SK-N-SH (cell line): Measurements from ENCODE around the gene KCNN3. TPM values are rescaled to one million over a fixed set of nuclear protein-coding genes. Genes with fewer than 3 reads are reported as not detected.

Experiments used
- CTCF ChIA-PET: fragments of 300-600, 350-600 bp; formaldehyde crosslinking; extraction: SDS; loops from one replicate; lab custom pipeline; 2021; lab: Yijun Ruan, JAX
- POLR2A ChIA-PET: fragments of 350-600 bp; sonication (Branson Sonifier 250); formaldehyde crosslinking; extraction: SDS; loops from one replicate; lab custom pipeline; 2020; ENCODE audit warnings: antibody characterized with exemption, inconsistent platforms; lab: Yijun Ruan, JAX
- DNase-seq: peaks from one replicate; pipeline ENCODE4 v3.0.0; 2012
- H2AFZ ChIP-seq: fragments of 200-600 bp; sonication (generic); 2 replicates; pipeline ENCODE4 v1.8.1; 2016; ENCODE audit warnings: antibody characterized with exemption, mild to moderate bottlenecking, low read depth
- H3F3A ChIP-seq: fragments of 200-600 bp; sonication (generic); replicated peaks from 2 replicates; pipeline ENCODE3; 2016; ENCODE audit warnings: antibody characterized with exemption, mild to moderate bottlenecking; ENCODE audit not compliant: insufficient read depth
- H3K27ac ChIP-seq, 2 experiments: fragments of 200-500 bp in 1 of 2; fragments of 200-600 bp in 1 of 2; sonication (Bioruptor generic) in 1 of 2; sonication (generic), shearing (Covaris generic) in 1 of 2; 2 replicates each; pipeline versions ENCODE4 v1.5.1 to v1.6.1; 2014 to 2016; ENCODE audit warnings: low read depth in 2 of 2, inconsistent platforms in 1 of 2, low read length in 1 of 2, mild to moderate bottlenecking in 1 of 2, mixed read lengths in 1 of 2
- H3K27me3 ChIP-seq: fragments of 200-600 bp; sonication (generic), shearing (Covaris generic); 2 replicates; pipeline ENCODE4 v1.6.1; 2016; ENCODE audit warnings: mixed run types; ENCODE audit not compliant: insufficient read depth
- H3K36me3 ChIP-seq, 2 experiments: fragments of 200-500 bp in 1 of 2; fragments of 200-600 bp in 1 of 2; sonication (Bioruptor generic) in 1 of 2; sonication (generic) in 1 of 2; replicated peaks in 1 of 2; 2 replicates each; pipeline versions ENCODE3 to v1.5.1; 2014 to 2016; ENCODE audit warnings: low read length in 1 of 2, mild to moderate bottlenecking in 1 of 2; ENCODE audit not compliant: insufficient read depth in 2 of 2, control insufficient read depth in 1 of 2
- H3K4me1 ChIP-seq, 2 experiments: fragments of 200-500 bp in 1 of 2; fragments of 200-600 bp in 1 of 2; sonication (Bioruptor generic) in 1 of 2; sonication (generic), shearing (Covaris generic) in 1 of 2; 2 replicates each; pipeline versions ENCODE4 v1.5.1 to v1.6.1; 2014 to 2016; ENCODE audit warnings: low read depth in 1 of 2, low read length in 1 of 2, mixed run types in 1 of 2; ENCODE audit not compliant: insufficient read depth in 2 of 2, control insufficient read depth in 1 of 2
- H3K4me2 ChIP-seq: fragments of 200-600 bp; sonication (generic), shearing (Covaris generic); 2 replicates; pipeline ENCODE4 v1.6.1; 2017; ENCODE audit warnings: mixed run types
- H3K4me3 ChIP-seq, 2 experiments: fragments of 200-500 bp in 1 of 2; fragments of 200-600 bp in 1 of 2; sonication (Bioruptor generic) in 1 of 2; sonication (generic), shearing (Covaris generic) in 1 of 2; 2 replicates each; pipeline versions ENCODE4 v1.5.1 to v1.8.1; 2014 to 2016; ENCODE audit warnings: low read depth in 2 of 2, inconsistent platforms in 1 of 2, low read length in 1 of 2, mild to moderate bottlenecking in 1 of 2, mixed read lengths in 1 of 2, moderate library complexity in 1 of 2
- H3K79me2 ChIP-seq: fragments of 200-600 bp; sonication (generic); 2 replicates; pipeline ENCODE4 v1.8.1; 2017; ENCODE audit warnings: mild to moderate bottlenecking; ENCODE audit not compliant: insufficient read depth
- H3K9ac ChIP-seq: fragments of 200-600 bp; sonication (generic); 2 replicates; pipeline ENCODE4 v1.6.1; 2017; ENCODE audit warnings: mixed run types
- H3K9me2 ChIP-seq: fragments of 200-600 bp; sonication (generic); 2 replicates; pipeline ENCODE4 v1.6.1; 2017; ENCODE audit warnings: mixed run types
- H3K9me3 ChIP-seq: fragments of 200-600 bp; sonication (generic); 2 replicates; pipeline ENCODE4 v1.6.1; 2017; ENCODE audit warnings: mixed run types, mild to moderate bottlenecking, moderate library complexity
- H4K20me1 ChIP-seq: fragments of 200-600 bp; sonication (generic); 2 replicates; pipeline ENCODE4 v1.6.1; 2017; ENCODE audit warnings: mild to moderate bottlenecking, mixed run types; ENCODE audit not compliant: insufficient read depth
- CHD2 ChIP-seq: fragments of 150-350 bp; IDR thresholded peaks from 2 replicates; pipeline ENCODE4 v1.6.1; 2018; ENCODE audit warnings: low read length; ENCODE audit not compliant: partially characterized antibody
- EZH2phosphoT487 ChIP-seq: fragments of 200-600 bp; sonication (generic); IDR thresholded peaks from 2 replicates; pipeline ENCODE4 v1.6.1; 2017; ENCODE audit warnings: low read depth, mixed run types, mild to moderate bottlenecking, antibody characterized with exemption, moderate library complexity, borderline replicate concordance
- FOXM1 ChIP-seq: IDR thresholded peaks from 2 replicates; pipeline ENCODE4 v1.4.0; 2012; ENCODE audit warnings: low read depth, mild to moderate bottlenecking
- GABPA ChIP-seq: IDR thresholded peaks from 2 replicates; pipeline ENCODE4 v1.4.0; 2012; ENCODE audit warnings: low read depth, mild to moderate bottlenecking
- JUND ChIP-seq: IDR thresholded peaks from 2 replicates; pipeline ENCODE4 v1.4.0; 2012
- MEF2A ChIP-seq: IDR thresholded peaks from 2 replicates; pipeline ENCODE4 v1.4.0; 2012; ENCODE audit warnings: low read depth, borderline replicate concordance
- NFIC ChIP-seq: IDR thresholded peaks from 2 replicates; pipeline ENCODE4 v1.4.0; 2012; ENCODE audit warnings: borderline replicate concordance
- NRF1 ChIP-seq: IDR thresholded peaks from 2 replicates; pipeline ENCODE4 v1.6.1; 2012; ENCODE audit warnings: low read depth, mild to moderate bottlenecking, low read length
- RAD21 ChIP-seq: IDR thresholded peaks from 2 replicates; pipeline ENCODE4 v1.6.1; 2012; ENCODE audit warnings: mild to moderate bottlenecking, low read length
- RFX5 ChIP-seq: IDR thresholded peaks from 2 replicates; pipeline ENCODE4 v1.6.1; 2012; ENCODE audit warnings: mild to moderate bottlenecking, improper control_type of control experiment, low read length
- RXRA ChIP-seq: IDR thresholded peaks from 2 replicates; pipeline ENCODE4 v1.4.0; 2012; ENCODE audit warnings: low read depth, mild to moderate bottlenecking, borderline replicate concordance
- TAF1 ChIP-seq: IDR thresholded peaks from 2 replicates; pipeline ENCODE4 v1.6.1; 2012; ENCODE audit warnings: low read depth, mild to moderate bottlenecking, low read length, moderate library complexity, borderline replicate concordance
- TEAD4 ChIP-seq: IDR thresholded peaks from 2 replicates; pipeline ENCODE4 v1.4.0; 2012; ENCODE audit warnings: mild to moderate bottlenecking, borderline replicate concordance; ENCODE audit not compliant: insufficient read depth
- WGBS: methylation state at CpG from one replicate; pipeline ENCODE4 v1.1.6; 2017; ENCODE audit warnings: low lambda C conversion rate; 5-methylcytosine and 5-hydroxymethylcytosine counted together
- polyA plus RNA-seq, 3 experiments: library from polyadenylated mRNA; depleted of rRNA; stranded (reverse); fragments of >200 nt; gene quantifications; 2 replicates each; pipeline ENCODE4 v1.2.3, GENCODE V29; 2012
- TF ChIP-seq, protein P1 (sequence below): IDR thresholded peaks from 2 replicates; pipeline ENCODE4 v1.4.0; 2012; ENCODE audit warnings: low read depth, borderline replicate concordance
- TF ChIP-seq, protein P2 (sequence below): IDR thresholded peaks from 2 replicates; pipeline ENCODE4 v1.6.1; 2012; ENCODE audit warnings: mild to moderate bottlenecking, low read depth, low read length, moderate library complexity
- TF ChIP-seq, protein P3 (sequence below): IDR thresholded peaks from 2 replicates; pipeline ENCODE4; 2012
- TF ChIP-seq, protein P4 (sequence below): fragments of 150-350 bp; IDR thresholded peaks from 2 replicates; pipeline ENCODE4 v1.6.1; 2016; ENCODE audit warnings: mild to moderate bottlenecking, low read depth, low read length

The KCNN3 gene
- polyA plus RNA-seq, 1 of the 3 experiments (the other 2 are of a cell fraction): 0.16 TPM

DNA sequence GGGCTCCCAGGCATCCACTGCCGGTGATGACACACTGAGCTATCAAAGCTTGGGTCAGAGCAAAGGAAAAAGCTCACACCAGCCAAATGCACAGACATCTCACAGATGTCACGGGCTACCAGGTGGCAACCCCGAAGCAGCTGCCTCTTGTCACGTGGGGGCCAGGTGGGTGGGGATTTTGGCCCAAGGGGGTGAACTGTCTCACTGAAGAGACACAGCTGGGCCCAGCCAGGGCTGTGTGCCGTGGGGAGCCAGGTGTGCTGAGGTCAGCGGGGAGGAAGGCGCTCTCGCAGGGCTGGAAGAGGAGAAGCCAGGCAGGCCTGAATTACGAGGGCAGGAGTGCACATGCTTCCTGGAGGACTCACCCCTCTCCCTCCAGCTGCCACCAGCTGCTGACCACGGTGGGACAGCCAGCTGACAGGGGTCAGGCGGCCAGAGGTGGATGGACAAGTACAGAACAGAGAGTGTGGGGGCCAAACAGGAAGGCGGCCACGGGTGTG is 32.4 kb downstream of the KCNN3 start:
- Histone ChIP-seq H3K9ac (no peak overlapping the region), H3K9me2 (no peaks in the 10 kb centered on the region), H3K4me3 (no peak overlapping the region), H3K4me1 (peaks cover 13 to 59% of the 10 kb centered on the region in 2 experiments), H4K20me1 (no peaks in the 10 kb centered on the region), H3K79me2 (no peaks in the 10 kb centered on the region), H3K9me3 (no peaks in the 10 kb centered on the region), H3F3A (no peaks in the 10 kb centered on the region), H3K27me3 (no peaks in the 10 kb centered on the region; the same call in 1 of the 2 replicates), H2AFZ (no peak overlapping the region), H3K4me2 (no peak overlapping the region), H3K36me3 (no peaks in the 10 kb centered on the region), H3K27ac (no peak overlapping the region; a peak in 1 of 4 replicates)
- ChIA-PET CTCF (interaction anchor here (1.1 to 2.6 kb wide), 5 partner anchors 9 to 32 kb away, joined by 3 to 7 read pairs (median 6); no protein-coding TSS in a partner anchor), POLR2A (interaction anchor here (0.6 to 0.7 kb wide), 2 partner anchors 15 to 157 kb away, joined by 3 to 4 read pairs; no protein-coding TSS in a partner anchor)
- no peak for DNase-seq
- no peak for TF ChIP-seq JUND
- no peak for TF ChIP-seq RXRA
- TF ChIP-seq RFX5: no peak
- TF ChIP-seq NRF1: no peak
- no peak for TF ChIP-seq RAD21
- TF ChIP-seq EZH2phosphoT487: no peak
- TF ChIP-seq, protein P1, sequence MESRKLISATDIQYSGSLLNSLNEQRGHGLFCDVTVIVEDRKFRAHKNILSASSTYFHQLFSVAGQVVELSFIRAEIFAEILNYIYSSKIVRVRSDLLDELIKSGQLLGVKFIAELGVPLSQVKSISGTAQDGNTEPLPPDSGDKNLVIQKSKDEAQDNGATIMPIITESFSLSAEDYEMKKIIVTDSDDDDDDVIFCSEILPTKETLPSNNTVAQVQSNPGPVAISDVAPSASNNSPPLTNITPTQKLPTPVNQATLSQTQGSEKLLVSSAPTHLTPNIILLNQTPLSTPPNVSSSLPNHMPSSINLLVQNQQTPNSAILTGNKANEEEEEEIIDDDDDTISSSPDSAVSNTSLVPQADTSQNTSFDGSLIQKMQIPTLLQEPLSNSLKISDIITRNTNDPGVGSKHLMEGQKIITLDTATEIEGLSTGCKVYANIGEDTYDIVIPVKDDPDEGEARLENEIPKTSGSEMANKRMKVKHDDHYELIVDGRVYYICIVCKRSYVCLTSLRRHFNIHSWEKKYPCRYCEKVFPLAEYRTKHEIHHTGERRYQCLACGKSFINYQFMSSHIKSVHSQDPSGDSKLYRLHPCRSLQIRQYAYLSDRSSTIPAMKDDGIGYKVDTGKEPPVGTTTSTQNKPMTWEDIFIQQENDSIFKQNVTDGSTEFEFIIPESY: no peak
- TF ChIP-seq TEAD4: no peak
- no peak for TF ChIP-seq GABPA
- TF ChIP-seq, protein P2, sequence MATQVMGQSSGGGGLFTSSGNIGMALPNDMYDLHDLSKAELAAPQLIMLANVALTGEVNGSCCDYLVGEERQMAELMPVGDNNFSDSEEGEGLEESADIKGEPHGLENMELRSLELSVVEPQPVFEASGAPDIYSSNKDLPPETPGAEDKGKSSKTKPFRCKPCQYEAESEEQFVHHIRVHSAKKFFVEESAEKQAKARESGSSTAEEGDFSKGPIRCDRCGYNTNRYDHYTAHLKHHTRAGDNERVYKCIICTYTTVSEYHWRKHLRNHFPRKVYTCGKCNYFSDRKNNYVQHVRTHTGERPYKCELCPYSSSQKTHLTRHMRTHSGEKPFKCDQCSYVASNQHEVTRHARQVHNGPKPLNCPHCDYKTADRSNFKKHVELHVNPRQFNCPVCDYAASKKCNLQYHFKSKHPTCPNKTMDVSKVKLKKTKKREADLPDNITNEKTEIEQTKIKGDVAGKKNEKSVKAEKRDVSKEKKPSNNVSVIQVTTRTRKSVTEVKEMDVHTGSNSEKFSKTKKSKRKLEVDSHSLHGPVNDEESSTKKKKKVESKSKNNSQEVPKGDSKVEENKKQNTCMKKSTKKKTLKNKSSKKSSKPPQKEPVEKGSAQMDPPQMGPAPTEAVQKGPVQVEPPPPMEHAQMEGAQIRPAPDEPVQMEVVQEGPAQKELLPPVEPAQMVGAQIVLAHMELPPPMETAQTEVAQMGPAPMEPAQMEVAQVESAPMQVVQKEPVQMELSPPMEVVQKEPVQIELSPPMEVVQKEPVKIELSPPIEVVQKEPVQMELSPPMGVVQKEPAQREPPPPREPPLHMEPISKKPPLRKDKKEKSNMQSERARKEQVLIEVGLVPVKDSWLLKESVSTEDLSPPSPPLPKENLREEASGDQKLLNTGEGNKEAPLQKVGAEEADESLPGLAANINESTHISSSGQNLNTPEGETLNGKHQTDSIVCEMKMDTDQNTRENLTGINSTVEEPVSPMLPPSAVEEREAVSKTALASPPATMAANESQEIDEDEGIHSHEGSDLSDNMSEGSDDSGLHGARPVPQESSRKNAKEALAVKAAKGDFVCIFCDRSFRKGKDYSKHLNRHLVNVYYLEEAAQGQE: no peak
- TF ChIP-seq, protein P3, sequence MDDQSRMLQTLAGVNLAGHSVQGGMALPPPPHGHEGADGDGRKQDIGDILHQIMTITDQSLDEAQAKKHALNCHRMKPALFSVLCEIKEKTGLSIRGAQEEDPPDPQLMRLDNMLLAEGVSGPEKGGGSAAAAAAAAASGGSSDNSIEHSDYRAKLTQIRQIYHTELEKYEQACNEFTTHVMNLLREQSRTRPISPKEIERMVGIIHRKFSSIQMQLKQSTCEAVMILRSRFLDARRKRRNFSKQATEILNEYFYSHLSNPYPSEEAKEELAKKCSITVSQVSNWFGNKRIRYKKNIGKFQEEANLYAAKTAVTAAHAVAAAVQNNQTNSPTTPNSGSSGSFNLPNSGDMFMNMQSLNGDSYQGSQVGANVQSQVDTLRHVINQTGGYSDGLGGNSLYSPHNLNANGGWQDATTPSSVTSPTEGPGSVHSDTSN: no peak
- TF ChIP-seq TAF1: no peak
- TF ChIP-seq FOXM1: no peak
- TF ChIP-seq NFIC: no peak
- TF ChIP-seq MEF2A: no peak
- TF ChIP-seq, protein P4, sequence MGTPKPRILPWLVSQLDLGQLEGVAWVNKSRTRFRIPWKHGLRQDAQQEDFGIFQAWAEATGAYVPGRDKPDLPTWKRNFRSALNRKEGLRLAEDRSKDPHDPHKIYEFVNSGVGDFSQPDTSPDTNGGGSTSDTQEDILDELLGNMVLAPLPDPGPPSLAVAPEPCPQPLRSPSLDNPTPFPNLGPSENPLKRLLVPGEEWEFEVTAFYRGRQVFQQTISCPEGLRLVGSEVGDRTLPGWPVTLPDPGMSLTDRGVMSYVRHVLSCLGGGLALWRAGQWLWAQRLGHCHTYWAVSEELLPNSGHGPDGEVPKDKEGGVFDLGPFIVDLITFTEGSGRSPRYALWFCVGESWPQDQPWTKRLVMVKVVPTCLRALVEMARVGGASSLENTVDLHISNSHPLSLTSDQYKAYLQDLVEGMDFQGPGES: no peak
- no peak for TF ChIP-seq CHD2
- 76% methylated on average over 11 of the region's 13 CpGs for WGBS
